Epithelial cell of esophagus (primary cell): Measurements from ENCODE around the gene BICD2.

Source experiments
- DNase-seq: peaks from one replicate; pipeline ENCODE4 v3.0.0; 2010; ENCODE audit warnings: low read depth
- H3K4me3 ChIP-seq: 2 replicates; pipeline ENCODE4 v1.5.1; 2011; ENCODE audit warnings: mild to moderate bottlenecking, low read length, control low read depth
- CTCF ChIP-seq: IDR thresholded peaks from 2 replicates; pipeline ENCODE4 v1.5.1; 2011; ENCODE audit warnings: low read depth, mild to moderate bottlenecking, low read length, control low read depth, inconsistent platforms; ENCODE audit not compliant: insufficient read depth; ENCODE audit errors: missing control alignments

Gene BICD2

GRCh38 chr9:92786298-92786697, 21.7 kb upstream of the BICD2 start:
- no peak for TF ChIP-seq CTCF

GRCh38 chr9:92781899-92782298, 17.3 kb upstream of the BICD2 start:
- no peak overlapping the region for H3K4me3 ChIP-seq
- peak; percentile 98 for DNase-seq
- TF ChIP-seq CTCF, result no peak

More at GRCh38 chr9:92786298-92786697, 21.7 kb upstream of the BICD2 start:
- no peak overlapping the region for H3K4me3 ChIP-seq
- DNase-seq, result no peak

DNA sequence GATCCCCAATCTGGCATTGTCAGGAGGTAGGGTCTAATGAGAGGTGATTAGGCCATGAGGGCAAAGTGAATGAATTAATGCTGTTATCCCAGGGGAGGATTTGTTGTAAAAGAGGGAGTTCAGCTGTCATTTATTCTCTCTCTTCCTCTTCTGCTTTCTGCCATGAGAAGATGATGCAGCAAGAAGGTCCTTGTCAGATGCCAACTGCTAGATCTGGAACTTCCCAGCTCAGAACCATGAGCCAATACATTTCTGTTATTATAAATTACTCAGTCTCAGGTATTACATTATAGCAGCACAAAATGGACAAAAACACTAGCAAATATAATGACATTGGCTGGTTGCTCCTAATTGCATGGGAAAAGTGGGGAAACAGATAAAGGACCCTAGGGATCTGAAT, 15.6 kb upstream of the BICD2 start:
- no peak for DNase-seq
- no peak for TF ChIP-seq CTCF
- H3K4me3 ChIP-seq, result no peak overlapping the region

DNA sequence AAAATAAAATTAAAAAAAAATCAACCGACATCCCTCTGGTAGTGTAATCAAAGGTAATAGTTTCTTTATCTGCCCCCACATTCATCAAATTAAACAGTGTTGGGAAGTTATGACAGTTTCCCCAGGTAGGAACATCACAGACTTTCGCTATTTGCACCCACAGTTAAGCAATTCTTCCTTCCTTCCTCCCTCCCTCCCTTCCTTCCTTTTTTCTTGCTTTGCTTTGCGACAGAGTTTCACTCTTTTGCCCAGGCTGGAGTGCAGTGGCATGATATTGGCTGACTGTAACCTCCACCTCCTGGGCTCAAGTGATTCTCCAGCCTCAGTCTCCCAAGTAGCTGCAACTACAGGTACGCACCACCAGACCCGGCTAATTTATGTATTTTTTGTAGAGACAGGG, 10.8 kb upstream of the BICD2 start:
- no peak for TF ChIP-seq CTCF
- no peak for DNase-seq
- H3K4me3 ChIP-seq, result no peak overlapping the region

GRCh38 chr9:92774274-92774673, 9.6 kb upstream of the BICD2 start:
- peak; percentile 97 for DNase-seq
- no peak for TF ChIP-seq CTCF

DNA sequence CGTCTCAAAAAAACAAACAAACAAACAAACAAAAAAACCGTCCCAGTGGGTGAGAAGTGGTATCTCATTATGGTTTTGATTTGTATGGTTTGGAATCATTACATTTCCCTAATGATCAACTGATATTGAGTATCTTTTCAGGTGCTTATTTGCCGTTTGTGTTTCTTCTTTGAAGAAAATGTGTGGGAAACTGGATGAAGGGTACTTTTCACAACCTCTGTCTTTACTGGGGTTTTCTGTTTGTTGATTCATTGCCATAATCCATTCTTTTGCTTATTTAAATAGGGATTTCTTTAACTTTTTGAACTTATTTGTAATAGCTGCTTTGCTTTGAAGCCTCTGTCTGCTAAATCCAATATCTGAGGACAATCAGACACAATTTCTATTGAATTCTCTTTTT, 9.2 kb upstream of the BICD2 start:
- DNase-seq, result no peak
- no peak overlapping the region for H3K4me3 ChIP-seq
- TF ChIP-seq CTCF, result no peak

More at GRCh38 chr9:92774274-92774673, 9.6 kb upstream of the BICD2 start:
- H3K4me3 ChIP-seq, result no peak overlapping the region

GRCh38 chr9:92771309-92771708, 6.7 kb upstream of the BICD2 start:
- no peak for TF ChIP-seq CTCF
- DNase-seq, result peak; percentile 88
- H3K4me3 ChIP-seq, result no peak overlapping the region
